Mucosa of stomach (tissue), 1 donor: Measurements from ENCODE around the gene PITPNC1.
"Not testable (repeated sequence)": the region's sequence is repeated elsewhere in the genome, so short reads cannot be mapped to it uniquely, and the experiment has no call there.

Experiments
- H3K27me3 ChIP-seq: one replicate; pipeline ENCODE4 v1.7.0; 2013; ENCODE audit warnings: mild to moderate bottlenecking, low read length; ENCODE audit not compliant: control insufficient read depth, insufficient read depth
- H3K36me3 ChIP-seq: one replicate; pipeline ENCODE4 v1.7.0; 2013; ENCODE audit warnings: low read length; ENCODE audit not compliant: control insufficient read depth, insufficient read depth
- H3K4me1 ChIP-seq: one replicate; pipeline ENCODE4 v1.7.0; 2013; ENCODE audit warnings: mild to moderate bottlenecking, low read length; ENCODE audit not compliant: control insufficient read depth, insufficient read depth
- H3K4me3 ChIP-seq: one replicate; pipeline ENCODE4 v1.7.0; 2013; ENCODE audit warnings: low read length
- H3K9ac ChIP-seq: one replicate; pipeline ENCODE4 v1.7.0; 2013; ENCODE audit warnings: mild to moderate bottlenecking, low read length, moderate library complexity
- H3K9me3 ChIP-seq: one replicate; pipeline ENCODE4 v1.7.0; 2013; ENCODE audit warnings: mild to moderate bottlenecking, low read length, moderate library complexity; ENCODE audit not compliant: control insufficient read depth
- donor health status: Pancreatic carcinoma.

PITPNC1 gene

GRCh38 chr17:67376737-67377487 lies at the start of gene PITPNC1:
TSS of gene PITPNC1 (plus strand) at chr17:67377281.
- H3K4me1 ChIP-seq, result peaks cover 12% of the 10 kb centered on the region
- H3K27me3 ChIP-seq, result no peaks in the 10 kb centered on the region
- peak within 1 kb of the TSS; percentile 80 for H3K4me3 ChIP-seq
- no peaks in the 10 kb centered on the region for H3K9me3 ChIP-seq
- H3K9ac ChIP-seq, result peak within 1 kb of the TSS; percentile 81
- no peaks in the 10 kb centered on the region for H3K36me3 ChIP-seq

GRCh38 chr17:67328026-67328425 lies 49.1 kb upstream of the PITPNC1 start:
- Histone ChIP-seq H3K27me3 (no peaks in the 10 kb centered on the region), H3K36me3 (no peaks in the 10 kb centered on the region), H3K4me1 (no peaks in the 10 kb centered on the region), H3K4me3 (no peak overlapping the region), H3K9me3 (no peaks in the 10 kb centered on the region), H3K9ac (no peak overlapping the region)

GRCh38 chr17:67331381-67332161 lies 45.5 kb upstream of the PITPNC1 start:
- not testable (repeated sequence) for H3K4me1 ChIP-seq, H3K27me3 ChIP-seq, H3K4me3 ChIP-seq, H3K9ac ChIP-seq, H3K9me3 ChIP-seq, H3K36me3 ChIP-seq

GRCh38 chr17:67332162-67332508 lies 44.9 kb upstream of the PITPNC1 start:
- not testable (repeated sequence) for H3K4me3 ChIP-seq, H3K27me3 ChIP-seq, H3K9me3 ChIP-seq, H3K36me3 ChIP-seq, H3K9ac ChIP-seq, H3K4me1 ChIP-seq

GRCh38 chr17:67335245-67335835 lies 41.7 kb upstream of the PITPNC1 start:
- H3K4me1 ChIP-seq, result no peaks in the 10 kb centered on the region
- no peaks in the 10 kb centered on the region for H3K27me3 ChIP-seq
- H3K36me3 ChIP-seq, result no peaks in the 10 kb centered on the region
- no peak overlapping the region for H3K4me3 ChIP-seq
- H3K9me3 ChIP-seq, result no peaks in the 10 kb centered on the region
- no peak overlapping the region for H3K9ac ChIP-seq

GRCh38 chr17:67336859-67337258 lies 40.2 kb upstream of the PITPNC1 start:
- Histone ChIP-seq H3K9me3 (no peaks in the 10 kb centered on the region), H3K36me3 (no peaks in the 10 kb centered on the region), H3K4me1 (no peaks in the 10 kb centered on the region), H3K27me3 (no peaks in the 10 kb centered on the region), H3K4me3 (no peak overlapping the region), H3K9ac (no peak overlapping the region)

GRCh38 chr17:67338353-67338752 lies 38.7 kb upstream of the PITPNC1 start:
- H3K9me3 ChIP-seq, H3K4me3 ChIP-seq, H3K4me1 ChIP-seq, H3K9ac ChIP-seq, H3K36me3 ChIP-seq, H3K27me3 ChIP-seq: not testable (repeated sequence)

- H3K9me3 ChIP-seq, result no peaks in the 10 kb centered on the region
- peaks cover 5% of the 10 kb centered on the region for H3K36me3 ChIP-seq
- no peaks in the 10 kb centered on the region for H3K27me3 ChIP-seq
- no peaks in the 10 kb centered on the region for H3K4me1 ChIP-seq
- no peak overlapping the region for H3K9ac ChIP-seq
- no peak overlapping the region for H3K4me3 ChIP-seq
Observed at GRCh38 chr17:67343237-67343636, 33.8 kb upstream of the PITPNC1 start.

- no peak overlapping the region for H3K9ac ChIP-seq
- no peaks in the 10 kb centered on the region for H3K27me3 ChIP-seq
- H3K36me3 ChIP-seq, result peaks cover 4% of the 10 kb centered on the region
- H3K9me3 ChIP-seq, result no peaks in the 10 kb centered on the region
- H3K4me3 ChIP-seq, result no peak overlapping the region
- no peaks in the 10 kb centered on the region for H3K4me1 ChIP-seq
Observed at GRCh38 chr17:67347826-67348225, 29.3 kb upstream of the PITPNC1 start.

GRCh38 chr17:67349420-67349819 lies 27.7 kb upstream of the PITPNC1 start:
- Histone ChIP-seq H3K27me3 (no peaks in the 10 kb centered on the region), H3K9ac (no peak overlapping the region), H3K4me1 (no peaks in the 10 kb centered on the region), H3K36me3 (peaks cover 3% of the 10 kb centered on the region), H3K9me3 (no peaks in the 10 kb centered on the region), H3K4me3 (no peak overlapping the region)

GRCh38 chr17:67353161-67353560 lies 23.9 kb upstream of the PITPNC1 start:
- Histone ChIP-seq H3K4me3 (no peak overlapping the region), H3K27me3 (no peaks in the 10 kb centered on the region), H3K9me3 (no peaks in the 10 kb centered on the region), H3K9ac (no peak overlapping the region), H3K36me3 (peaks cover 3% of the 10 kb centered on the region), H3K4me1 (no peaks in the 10 kb centered on the region)

GRCh38 chr17:67353929-67354574 lies 23.0 kb upstream of the PITPNC1 start:
- Histone ChIP-seq H3K4me1 (no peaks in the 10 kb centered on the region), H3K36me3 (peaks cover 3% of the 10 kb centered on the region), H3K4me3 (no peak overlapping the region)

More at GRCh38 chr17:67353929-67354574, 23.0 kb upstream of the PITPNC1 start:
- Histone ChIP-seq H3K9ac (no peak overlapping the region), H3K27me3 (no peaks in the 10 kb centered on the region), H3K9me3 (no peaks in the 10 kb centered on the region)
